GM19468 (cell line): Measurements from ENCODE around the gene KATNAL2.

Experiments
- ATAC-seq: cut with Tn5 transposase; IDR thresholded peaks from one replicate; pipeline ENCODE4 v1.9.1; 2021; ENCODE audit warnings: mild to moderate bottlenecking, moderate library complexity, moderate number of reproducible peaks; ENCODE audit not compliant: unreplicated experiment; ENCODE audit errors: extremely low read depth

KATNAL2 gene

GRCh38 chr18:47108373-47108772 is 191.0 kb downstream of the KATNAL2 start:
- no peak for ATAC-seq

DNA sequence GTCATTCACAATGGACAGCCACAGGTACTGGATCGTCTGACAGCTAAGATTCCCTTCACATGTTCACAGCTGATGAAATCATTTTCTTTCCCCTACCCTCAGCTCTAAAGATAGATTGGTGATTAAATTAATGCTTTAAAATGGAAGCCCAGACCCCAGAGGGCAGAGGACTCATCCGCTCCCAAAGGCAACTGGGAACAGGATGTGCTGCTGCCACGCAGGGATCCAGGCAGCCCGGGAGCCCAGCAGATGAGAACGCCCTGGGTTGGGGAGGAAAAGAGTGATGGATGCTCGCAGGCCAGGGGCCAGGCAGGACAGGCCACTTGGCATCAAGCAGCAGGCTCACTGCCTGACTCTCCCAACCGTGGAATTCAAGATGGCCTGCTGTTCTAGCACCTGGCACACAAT is 191.6 kb downstream of the KATNAL2 start:
- no peak for ATAC-seq

GRCh38 chr18:47109720-47110119 is 192.3 kb downstream of the KATNAL2 start:
- ATAC-seq = no peak

DNA sequence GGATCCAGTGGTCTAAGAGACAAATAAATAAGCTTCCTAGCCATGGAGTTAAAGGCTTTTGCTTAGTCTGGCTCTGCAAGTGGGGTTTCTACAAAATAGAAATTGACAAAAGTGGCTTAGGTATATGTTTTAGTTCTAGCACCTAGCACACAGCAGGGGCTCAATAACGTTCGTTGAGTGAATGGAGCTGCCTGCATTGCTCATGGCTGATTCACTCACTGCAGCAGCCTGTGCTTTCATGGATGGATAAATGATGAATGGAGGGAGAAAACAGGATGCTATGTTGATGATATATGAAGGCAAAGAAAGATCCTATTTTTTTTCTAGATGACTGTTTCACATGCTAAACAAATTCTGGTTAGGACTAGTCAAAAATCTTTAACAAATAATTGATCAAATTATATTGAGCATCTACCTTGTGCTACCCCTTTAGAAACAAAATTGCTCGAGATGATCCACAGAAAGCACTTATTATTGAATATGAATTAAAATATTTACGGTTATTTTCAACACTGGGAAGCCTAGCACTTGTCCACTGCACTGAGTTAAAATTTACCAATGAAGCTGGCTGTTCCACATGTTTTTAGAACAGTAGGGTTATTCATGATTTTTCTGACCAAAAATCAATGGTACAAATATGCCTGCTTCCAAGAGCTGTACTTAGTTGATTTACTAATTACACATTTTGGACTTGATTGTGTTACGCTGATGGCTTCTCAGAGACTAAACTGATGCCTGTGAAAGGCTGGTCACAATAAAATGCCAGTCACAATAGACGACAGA is 193.3 kb downstream of the KATNAL2 start:
- no peak for ATAC-seq

- no peak for ATAC-seq
These were observed 196.6 kb downstream of the KATNAL2 start for GRCh38 chr18:47113796-47114540.

GRCh38 chr18:47115205-47115604 is 197.8 kb downstream of the KATNAL2 start:
- ATAC-seq = no peak

- no peak for ATAC-seq
These were observed 201.6 kb downstream of the KATNAL2 start for GRCh38 chr18:47118981-47119380.

DNA sequence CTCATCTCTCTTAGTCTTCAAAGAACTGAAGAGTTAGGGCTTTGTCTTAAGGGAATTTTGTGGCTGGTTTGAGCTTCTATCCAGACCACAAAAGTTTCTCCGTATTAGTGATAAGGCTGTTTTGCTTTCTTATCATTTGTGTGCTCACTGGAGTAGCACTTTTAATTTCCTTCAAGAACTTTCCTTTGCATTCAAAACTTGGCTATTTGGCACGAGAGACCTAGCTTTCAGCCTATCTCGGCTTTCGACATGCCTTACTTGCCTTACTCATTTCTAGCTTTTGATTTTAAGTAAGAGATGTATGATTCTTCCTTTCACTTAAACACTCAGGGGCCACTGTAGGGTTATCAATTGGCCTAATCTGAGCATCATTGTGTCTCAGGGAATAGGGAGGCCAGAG is 203.0 kb downstream of the KATNAL2 start:
- peak; percentile 59 for ATAC-seq

- no peak for ATAC-seq
These were observed 203.7 kb downstream of the KATNAL2 start for GRCh38 chr18:47121146-47121545.

DNA sequence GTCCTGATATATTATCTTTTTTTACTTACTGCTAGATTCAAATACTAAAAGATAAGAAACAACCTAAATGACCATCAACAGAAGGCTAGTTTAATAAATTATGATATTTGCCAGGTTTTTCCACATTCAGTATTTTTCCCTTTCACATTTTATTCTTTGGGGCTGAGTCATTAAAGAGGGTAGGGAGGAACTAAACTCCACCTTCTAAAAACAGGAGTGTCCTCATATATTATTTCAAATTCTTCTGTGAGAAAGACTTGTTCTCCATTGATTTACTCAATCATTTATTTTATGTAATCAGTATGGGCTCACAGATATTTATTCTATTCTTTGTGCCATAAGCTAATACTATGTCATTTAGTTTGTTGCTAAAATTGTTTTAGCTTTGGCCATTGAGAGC is 223.9 kb downstream of the KATNAL2 start:
- ATAC-seq = no peak

GRCh38 chr18:47143153-47143552 is 225.8 kb downstream of the KATNAL2 start:
- no peak for ATAC-seq

DNA sequence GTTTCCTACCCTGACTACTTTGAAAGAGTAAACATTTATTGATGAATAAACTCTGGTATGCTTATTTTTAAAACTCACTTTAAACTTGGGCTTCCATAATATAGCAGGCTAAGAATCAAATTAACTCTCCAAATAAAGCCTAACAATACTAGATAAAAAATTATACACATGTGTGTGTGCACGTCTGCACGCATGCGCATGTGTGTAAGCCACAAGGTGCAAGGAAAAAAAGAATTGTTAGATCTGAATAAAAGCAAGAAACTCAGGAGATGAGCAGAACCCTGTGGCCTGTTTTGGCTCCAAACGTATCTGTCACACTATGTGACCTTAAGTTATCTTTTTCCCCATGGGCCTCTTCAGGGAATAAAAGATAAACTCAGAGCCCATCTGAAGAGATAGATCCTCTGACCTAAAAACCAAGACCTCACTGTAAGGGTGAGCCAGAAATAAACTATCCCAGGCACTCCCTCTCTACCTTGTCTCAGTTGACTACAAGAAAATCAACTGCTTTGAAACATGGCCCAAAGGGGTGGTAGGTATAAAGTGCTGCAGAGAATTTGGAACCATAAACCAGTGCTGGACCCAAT is 226.6 kb downstream of the KATNAL2 start:
- no peak for ATAC-seq

- ATAC-seq = no peak
These were observed 228.8 kb downstream of the KATNAL2 start for GRCh38 chr18:47146206-47146605.

GRCh38 chr18:47149457-47150028 is 232.1 kb downstream of the KATNAL2 start:
- no peak for ATAC-seq

DNA sequence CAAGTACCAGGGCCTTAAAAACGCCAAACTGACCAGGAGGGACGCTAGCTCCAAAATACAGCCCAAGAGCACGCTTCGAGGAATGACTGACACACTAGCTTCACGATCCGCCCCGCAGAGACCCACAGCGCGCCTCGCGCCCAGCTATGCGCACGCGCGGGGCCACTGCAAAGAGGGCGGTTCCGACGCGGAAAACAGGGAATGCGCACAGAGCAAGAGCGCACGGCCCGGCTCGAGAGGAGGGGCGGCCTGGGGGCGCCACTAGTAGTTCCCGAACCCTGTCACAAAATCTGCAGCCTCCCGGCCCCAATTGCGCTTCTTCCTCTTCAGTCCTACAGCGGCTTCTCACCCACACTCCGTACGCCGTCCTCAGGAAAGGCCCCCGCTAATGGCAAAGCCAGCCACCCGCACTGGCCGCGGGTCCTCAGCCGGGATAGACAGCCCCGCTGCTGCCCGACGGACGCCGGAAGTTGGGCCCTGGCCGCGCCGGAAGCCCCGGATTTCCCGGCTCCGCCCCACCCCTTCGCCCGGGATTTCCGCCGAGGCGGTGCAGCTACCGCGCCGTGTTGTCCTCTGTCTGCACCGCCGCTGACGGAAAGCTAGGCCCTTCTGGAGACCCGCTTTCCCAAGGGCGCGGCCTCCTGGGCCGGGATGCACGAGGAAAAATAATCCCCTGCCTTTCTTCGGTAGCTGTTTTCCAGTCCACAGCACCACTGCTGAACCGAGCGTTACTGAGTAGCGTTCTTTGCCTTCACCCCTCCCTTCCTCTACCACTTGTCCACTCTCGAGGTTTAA is 232.8 kb downstream of the KATNAL2 start, which contains the start of gene HDHD2:
Gene HDHD2, minus strand, starts transcription at position 472 of the 795 bp plus-strand sequence. CDS start 14,061 bp downstream, outside the sequence.
- ATAC-seq = peak; percentile 59

GRCh38 chr18:47150824-47151366 is 233.5 kb downstream of the KATNAL2 start:
- ATAC-seq = no peak

DNA sequence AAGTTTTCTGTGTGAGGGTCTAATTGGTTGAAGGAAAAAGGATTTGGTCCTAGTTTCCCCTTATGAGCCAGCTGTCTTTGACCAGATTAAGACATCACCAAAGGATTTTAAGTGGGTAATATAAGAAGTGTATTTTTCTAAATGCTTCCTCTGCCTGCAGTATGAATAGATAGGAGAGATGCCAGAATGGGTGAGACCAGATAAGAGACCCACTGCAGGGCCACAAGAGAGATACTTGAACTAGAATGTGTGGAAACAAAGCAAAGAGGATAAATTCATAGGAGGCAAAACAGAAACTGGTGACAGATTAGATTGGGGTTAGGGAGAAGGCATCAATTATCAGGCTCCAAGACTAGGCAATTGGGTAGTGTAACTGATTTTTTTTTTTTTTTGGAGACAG is 234.0 kb downstream of the KATNAL2 start:
- ATAC-seq = no peak
